Right kidney (tissue), 9 donors: ENCODE data around the gene GSAP.
A peak's percentile ranks its signal among the peaks of the same experiment; 100 is the strongest.
"Not testable (repeated sequence)": the region's sequence is repeated elsewhere in the genome, so short reads cannot be mapped to it uniquely, and the experiment has no call there.

Experiments
- DNase-seq: peaks from one replicate; pipeline ENCODE4 v3.0.0-alpha.2; 2016
- long read RNA-seq, 8 donors: transcript quantifications; one replicate each; lab custom pipeline, GENCODE V29; 2026

The GSAP gene, protein sequence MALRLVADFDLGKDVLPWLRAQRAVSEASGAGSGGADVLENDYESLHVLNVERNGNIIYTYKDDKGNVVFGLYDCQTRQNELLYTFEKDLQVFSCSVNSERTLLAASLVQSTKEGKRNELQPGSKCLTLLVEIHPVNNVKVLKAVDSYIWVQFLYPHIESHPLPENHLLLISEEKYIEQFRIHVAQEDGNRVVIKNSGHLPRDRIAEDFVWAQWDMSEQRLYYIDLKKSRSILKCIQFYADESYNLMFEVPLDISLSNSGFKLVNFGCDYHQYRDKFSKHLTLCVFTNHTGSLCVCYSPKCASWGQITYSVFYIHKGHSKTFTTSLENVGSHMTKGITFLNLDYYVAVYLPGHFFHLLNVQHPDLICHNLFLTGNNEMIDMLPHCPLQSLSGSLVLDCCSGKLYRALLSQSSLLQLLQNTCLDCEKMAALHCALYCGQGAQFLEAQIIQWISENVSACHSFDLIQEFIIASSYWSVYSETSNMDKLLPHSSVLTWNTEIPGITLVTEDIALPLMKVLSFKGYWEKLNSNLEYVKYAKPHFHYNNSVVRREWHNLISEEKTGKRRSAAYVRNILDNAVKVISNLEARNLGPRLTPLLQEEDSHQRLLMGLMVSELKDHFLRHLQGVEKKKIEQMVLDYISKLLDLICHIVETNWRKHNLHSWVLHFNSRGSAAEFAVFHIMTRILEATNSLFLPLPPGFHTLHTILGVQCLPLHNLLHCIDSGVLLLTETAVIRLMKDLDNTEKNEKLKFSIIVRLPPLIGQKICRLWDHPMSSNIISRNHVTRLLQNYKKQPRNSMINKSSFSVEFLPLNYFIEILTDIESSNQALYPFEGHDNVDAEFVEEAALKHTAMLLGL
- long read RNA-seq, donor 1, partial matches to known transcripts: 0 of 1 reads
- long read RNA-seq, donor 1, other reads (novel, unspliced or antisense): 0 of 1 reads
- long read RNA-seq, donor 2: 0 reads
- long read RNA-seq, donor 3: 0 reads
- long read RNA-seq, donor 4: 0 reads
- long read RNA-seq, donor 5, partial matches to known transcripts: 0 of 1 reads
- long read RNA-seq, donor 5, other reads (novel, unspliced or antisense): 0 of 1 reads
- long read RNA-seq, donor 6, partial matches to known transcripts: 0 of 1 reads
- long read RNA-seq, donor 6, other reads (novel, unspliced or antisense): 0 of 1 reads
- long read RNA-seq, donor 7, partial matches to known transcripts: 0 of 1 reads
- long read RNA-seq, donor 7, other reads (novel, unspliced or antisense): 0 of 1 reads
- long read RNA-seq, donor 8, partial matches to known transcripts: 0 of 1 reads
- long read RNA-seq, donor 8, other reads (novel, unspliced or antisense): 0 of 1 reads

DNA sequence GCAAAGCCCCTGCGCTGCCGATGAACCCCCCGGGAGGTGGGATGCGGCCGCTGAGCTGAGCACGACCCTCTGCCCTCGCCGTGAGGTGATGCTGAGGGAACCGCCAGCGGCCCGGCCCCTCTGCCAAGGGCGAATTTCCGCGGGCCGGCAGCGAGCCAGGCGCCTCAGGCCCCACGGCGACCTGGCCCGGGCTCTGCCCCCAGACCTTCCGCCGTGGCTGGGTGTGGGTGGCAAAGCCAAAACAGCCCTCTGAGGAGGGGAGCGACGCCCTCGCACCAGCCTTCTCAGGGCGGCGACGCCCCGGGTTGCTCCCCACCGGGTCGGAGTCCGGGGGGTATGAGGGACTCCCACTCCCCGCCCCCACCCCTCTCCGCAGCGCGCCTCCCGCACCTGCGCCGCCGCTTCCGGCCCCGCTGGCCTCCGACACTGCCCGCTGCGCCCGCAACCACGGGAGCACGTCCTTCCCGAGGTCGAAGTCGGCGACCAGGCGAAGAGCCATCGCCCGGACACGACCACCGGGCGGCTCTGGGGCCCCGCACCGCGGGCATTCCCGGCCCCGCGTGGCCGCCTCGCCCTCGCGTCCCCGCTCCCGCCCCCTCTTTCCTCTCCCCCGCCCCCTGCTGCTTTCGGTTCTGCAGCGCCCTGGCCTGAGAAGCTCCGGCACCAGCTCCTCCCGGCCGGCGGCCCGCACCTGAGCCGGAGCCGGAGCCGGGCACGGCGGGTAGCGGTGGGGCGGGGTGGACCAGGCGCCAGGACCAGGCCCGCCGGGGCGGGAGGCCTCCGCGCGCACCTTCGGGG, at the start of gene GSAP:
TSS of gene GSAP (minus strand) at position 527 of the 798 bp plus-strand sequence. CDS start at position 499, 28 bp downstream.
- peak; percentile 78 for DNase-seq

DNA sequence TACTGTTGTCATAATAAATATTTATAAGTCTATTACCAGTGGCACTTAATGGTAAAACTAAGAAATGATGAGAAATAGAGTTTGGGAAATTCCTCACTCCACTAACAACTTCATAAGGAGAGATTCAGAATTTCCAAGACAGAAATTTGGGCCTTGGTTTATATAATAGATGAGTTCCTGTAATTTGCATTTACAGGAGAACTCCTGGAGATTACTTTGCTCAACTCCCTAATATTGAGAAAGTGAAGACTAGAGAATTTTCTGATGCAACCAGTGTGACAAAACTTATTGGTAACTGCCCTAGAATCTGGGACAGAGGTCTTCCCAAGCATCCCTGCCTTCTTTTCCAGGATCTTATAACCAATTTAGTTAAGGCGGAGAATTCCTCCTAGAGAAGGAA, 49.1 kb upstream of the GSAP start:
- no peak for DNase-seq

DNA sequence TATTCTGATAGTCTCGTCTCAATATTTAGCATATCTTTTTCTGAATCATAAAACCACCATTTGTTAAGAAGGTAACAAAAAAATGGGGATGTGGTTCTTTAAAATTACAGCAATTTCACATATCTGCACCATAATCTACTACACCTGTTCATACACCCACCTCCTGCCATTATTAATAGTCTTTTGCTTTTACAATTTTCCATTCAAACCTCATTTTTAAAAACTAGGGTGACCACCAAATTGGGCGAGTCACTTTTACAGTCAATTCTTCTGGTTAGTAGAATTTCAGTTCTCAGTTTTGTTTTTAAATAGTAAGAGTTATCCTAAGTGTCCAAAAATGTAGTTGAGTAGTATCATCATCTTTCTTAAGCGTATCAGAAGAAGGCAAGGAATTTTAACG, 48.4 kb upstream of the GSAP start:
- DNase-seq: no peak

DNA sequence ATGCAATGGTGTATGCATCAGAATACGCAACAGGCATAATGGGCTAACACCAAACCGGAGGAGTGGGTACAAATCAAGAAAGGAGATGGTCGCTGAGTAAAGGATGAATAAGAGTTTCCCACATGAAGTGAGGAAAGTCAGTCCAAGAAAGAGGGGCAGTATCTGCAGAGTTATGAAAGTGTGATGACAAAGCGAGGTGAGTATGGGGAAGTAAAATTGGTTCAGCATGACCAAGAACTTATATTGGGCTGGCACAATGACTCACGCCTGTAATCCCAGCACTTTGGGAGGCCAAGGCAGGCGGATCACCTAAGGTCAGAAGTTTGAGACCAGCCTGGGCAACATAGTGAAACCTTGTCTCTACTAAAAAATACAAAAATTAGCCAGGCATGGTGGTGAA, 47.5 kb upstream of the GSAP start:
- DNase-seq: not testable (repeated sequence)

DNA sequence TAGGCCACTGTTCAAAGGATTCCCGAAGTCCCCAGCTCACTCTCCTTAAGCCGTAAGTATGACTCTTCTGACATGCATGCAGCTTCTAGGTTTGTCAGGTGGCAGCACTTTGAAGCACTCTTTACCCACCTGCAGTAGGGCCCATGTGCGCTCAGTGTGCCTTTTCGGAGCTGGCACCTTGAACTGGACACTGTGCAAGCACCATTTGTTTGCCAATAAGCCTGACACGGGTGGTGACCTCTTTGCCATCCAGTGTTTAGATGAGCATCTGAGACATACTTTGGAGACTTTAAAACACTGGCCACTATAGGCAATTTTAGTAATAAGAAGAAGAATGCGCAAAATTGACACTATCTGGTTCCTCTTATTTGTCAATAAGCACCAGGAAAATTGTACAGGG, 45.7 kb upstream of the GSAP start:
- no peak for DNase-seq

DNA sequence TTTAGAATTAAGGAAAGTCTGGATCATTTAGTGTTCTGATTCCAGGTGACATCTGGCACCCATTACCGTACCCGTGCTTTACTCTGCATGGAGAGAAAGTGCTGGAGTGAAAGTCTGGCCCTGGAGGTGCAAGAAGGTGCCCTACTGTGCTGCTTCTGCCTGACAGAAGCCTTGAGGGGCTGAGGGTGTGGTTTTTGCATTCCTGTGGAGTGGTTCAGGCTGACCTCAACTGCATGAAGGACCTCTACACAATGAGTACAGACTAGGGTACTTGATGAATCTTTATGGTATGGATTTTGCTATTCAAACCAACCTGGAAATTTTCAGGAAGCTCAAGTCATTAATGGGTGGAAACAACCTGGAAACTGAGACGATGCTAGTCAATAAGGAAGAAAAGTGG, 45.1 kb upstream of the GSAP start:
- no peak for DNase-seq

DNA sequence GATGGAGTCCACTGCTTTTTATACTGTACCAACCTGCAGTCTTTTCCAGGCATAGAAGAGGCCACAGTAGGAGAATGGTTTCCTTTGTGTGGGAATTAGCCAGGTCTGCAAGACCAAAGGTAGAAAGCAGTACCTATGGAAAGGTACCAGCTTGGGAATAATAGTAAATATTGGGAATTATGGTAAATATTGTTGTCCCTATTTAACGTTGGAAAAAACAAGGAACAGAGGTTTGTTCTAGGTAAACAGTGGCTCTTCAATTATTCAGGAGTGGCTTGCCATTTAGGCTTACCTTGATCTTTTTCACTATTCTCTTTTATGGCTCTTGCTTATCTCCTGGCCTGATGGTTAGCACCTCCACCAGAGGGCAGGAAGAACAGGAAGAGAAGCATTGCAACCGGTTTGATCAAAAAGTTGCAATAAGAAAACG, 43.9 kb upstream of the GSAP start:
- no peak for DNase-seq

DNA sequence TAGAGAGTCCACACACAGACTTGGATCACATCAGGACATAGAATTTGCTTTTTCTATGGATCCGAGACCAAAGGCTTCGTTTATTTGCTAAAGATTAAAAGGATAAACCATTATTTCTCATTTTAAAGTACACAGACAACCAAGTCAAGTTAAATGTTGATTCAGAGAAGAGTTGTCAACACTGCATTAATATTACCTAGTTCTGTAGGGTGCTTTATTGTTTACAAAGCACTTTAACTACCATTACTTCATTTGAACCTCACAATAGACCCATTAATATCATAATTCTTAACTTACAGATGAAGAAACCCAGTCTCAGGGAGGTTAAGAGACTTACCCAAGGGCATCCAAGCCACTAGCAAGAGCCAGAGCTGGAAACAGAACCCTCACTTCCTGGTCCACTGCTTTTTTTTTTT, 43.2 kb upstream of the GSAP start:
- DNase-seq: no peak

DNA sequence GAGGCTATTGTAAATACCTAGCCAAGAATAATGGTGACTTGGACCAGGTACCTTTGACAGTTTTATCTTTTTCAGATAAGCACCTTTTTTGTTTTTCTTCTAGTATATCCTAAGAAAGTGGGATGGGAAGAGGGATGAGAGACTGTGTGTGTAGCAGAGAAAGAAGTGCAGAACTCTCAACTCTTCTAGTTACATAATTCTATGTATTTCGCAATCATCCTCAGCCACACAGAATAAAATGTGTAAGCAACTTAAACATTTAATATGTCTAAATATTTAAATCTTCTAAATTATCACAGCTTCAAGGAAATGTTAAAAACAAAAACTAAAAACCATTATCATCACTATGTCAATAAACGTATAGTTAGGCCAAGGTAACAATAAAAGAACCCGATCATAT, 42.6 kb upstream of the GSAP start:
- no peak for DNase-seq

DNA sequence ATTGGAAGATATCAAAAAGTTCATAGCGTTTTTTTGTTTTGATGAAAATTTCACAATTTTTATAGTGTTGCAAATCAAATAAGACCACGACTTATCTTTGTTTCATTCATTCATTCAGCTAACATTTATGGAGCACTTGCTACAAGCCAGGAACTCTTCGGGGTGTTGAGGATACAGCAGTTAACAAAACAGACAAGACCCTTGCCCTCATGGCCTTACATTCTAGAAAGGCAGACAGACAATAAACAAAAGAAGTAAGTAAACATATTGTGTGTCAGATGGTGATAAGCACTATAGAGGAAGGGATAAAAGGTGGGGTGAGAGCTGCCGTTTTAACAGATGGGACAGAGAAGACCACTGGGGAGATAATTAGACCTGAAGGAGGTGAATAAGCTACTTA, 41.6 kb upstream of the GSAP start:
- DNase-seq: no peak

DNA sequence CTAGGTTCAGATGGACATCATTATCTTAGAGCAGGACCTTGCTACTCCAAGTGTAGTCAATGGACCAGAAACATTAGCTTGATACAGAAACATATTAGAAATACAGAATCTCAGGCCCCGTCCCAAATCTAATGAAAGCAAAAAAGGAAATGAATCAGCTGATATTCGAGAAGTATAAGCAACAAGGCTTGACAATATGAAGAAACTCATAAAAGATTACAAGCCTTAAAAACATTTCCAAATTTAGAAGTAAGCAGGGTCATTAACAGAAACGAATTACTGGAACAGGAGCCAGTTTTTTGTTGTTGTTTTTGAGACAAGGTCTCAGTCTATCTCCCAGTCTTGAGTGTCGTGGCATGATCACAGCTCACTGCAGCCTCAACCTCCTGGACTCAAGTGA, 40.5 kb upstream of the GSAP start:
- DNase-seq: no peak

DNA sequence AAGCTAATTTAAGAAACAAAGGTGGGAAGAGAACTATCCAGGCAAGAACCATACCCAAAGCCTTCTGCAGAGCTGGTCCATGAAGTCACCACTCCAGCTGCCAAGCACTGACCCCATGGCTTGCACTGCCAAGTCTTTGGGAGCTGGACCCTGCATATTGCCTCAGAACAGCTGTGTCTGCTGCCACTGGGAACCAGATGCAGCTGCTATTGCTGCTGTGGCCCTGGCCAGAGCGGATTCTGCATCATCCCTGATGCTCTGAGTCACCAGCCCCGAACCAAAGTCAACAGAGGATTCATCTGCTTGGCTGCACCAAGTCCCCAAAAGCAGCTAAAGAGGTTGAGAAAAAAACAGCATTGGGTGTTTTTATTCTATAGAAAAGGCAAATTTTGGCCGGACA, 39.2 kb upstream of the GSAP start:
- no peak for DNase-seq

DNA sequence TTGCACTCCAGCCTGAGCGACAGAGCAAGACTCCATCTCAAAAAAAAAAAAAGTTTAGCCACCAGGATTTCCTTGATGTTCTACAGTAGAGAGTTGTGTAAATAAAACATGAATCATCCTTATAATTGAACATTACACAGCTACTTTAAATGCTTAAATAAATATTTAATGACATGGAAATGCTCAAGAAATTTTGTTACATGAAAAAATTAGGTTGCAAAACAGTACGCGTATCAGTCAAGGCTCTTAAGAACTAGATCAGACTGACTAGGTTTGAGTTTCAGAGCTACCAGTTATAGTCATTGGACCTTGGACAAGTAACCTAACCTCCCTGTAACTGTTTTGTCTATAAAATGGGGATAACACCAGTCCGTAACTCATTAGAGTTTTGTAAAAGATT, 38.7 kb upstream of the GSAP start:
- no peak for DNase-seq

DNA sequence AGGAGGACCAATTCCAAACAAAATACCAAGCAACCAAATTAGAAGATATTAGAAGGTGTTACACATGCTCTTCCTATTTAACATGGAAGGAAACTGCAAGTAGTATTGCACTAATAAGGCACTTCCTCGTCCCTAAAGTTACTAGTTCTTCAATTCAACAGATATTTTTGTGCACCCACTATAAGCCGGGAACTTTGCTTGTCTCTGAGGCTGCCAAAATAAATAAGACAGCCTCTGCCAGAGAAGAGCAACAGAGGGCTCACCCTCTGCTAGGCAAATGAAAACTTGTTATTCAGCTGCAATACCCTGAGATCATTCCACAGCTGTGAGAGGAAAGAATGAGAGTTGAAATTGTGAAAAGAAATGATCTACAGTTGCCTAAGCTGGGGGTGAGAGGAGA, 37.4 kb upstream of the GSAP start:
- no peak for DNase-seq

DNA sequence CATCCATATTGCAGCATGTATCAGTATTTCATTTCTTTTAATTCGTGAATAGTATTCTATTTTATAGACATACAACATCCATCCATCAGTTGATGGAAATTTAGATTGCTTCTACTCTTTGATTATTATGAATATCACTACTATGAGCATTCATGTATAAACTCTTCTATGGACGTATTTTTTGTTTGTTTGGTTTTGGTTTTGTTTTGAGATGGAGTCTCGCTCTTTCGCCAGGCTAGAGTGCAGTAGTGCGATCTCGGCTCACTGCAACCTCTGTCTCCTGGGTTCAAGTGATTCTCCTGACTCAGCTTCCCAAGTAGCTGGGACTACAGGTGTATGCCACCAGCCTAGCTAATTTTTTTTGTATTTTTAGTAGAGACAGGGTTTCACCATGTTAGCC, 35.8 kb upstream of the GSAP start:
- DNase-seq: not testable (repeated sequence)

DNA sequence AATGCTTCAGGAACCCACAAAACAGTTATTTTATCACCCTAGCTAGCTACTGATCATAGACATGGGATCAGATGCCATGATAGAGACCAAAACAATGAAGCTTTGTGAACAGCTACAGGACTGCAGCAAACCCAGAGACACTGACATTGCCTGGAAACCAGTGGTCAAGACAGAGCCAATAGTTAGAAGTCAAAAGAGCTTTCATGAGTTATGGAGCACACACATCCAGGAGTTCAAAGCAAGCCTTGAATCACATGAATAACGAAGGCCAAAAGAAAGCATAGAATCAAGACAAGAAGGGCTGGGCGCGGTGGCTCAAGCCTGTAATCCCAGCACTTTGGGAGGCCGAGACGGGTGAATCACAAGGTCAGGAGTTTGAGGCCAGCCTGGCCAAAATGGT, 34.5 kb upstream of the GSAP start:
- no peak for DNase-seq

DNA sequence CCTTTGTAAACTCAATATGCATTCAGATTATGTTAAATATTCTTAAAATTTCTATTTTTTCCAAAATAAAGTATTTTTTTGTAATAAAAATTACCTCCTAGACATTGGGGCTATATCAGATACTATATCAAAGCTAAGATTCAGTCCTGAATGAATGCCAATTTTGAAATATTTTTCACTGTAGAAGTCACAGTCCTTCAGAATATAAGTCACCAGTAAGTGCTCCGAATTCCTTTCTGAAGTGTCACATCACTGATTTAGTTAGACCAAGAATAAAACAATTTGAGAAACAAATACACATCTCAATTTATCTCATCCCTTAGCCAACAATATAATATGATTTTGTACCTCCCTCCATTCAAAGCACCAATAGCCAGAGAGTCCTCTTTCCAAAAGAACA, 33.9 kb upstream of the GSAP start:
- no peak for DNase-seq

DNA sequence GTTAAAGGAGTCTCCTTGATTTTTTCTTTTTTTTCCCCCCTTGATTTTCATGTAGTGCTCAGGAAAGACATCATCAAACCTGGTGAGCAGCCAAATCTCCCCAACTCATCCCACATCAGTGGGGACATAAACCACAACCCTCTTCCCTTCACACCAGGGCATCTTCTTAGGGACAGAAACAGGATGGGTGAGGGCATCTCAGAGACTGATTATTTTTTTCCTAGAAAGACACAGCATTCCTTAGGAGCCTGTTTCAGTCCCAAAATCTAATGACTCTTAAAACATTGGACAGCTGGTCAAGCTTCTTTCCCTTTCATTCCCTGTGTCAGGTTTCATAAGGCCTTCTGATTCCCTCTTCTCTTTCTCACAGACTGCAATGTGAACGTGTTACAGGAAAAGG, 31.5 kb upstream of the GSAP start:
- DNase-seq: no peak

DNA sequence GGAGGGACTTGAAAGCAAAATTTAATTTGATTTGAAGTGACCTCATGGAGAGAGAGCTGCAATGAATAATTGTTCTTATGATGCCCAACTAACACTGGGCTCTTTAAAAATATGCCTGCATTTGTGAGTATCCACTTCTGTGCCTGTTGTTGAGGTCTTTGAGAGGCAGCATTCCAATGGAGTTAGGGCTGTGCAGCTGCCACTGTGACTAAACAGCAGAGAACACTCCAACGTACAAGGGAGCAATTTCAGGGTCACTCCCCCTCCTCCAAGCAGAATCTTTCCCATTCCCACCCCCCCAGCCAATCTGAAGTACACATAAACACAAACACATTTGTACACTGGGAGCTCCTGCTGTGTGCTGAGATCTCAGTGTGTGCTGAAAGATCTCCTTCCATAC, 28.0 kb upstream of the GSAP start:
- no peak for DNase-seq

DNA sequence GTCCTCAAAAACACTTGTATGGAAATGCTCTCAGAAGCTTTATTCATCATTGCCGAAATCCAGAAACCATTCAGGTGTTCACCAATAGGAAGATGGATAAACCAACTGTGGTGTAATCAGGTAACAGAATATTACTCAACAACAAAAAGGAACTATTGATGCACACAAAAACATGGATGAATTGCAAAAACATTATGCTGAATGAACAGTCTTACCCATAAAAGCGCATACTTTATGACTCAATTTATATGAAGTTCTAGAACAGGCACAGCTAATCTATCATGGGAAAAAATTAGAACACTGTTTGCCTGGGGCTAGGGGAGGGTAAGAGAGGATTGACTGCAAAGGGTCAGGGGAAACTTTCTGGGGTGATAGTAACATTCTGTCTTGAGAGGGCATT, 26.9 kb upstream of the GSAP start:
- no peak for DNase-seq

DNA sequence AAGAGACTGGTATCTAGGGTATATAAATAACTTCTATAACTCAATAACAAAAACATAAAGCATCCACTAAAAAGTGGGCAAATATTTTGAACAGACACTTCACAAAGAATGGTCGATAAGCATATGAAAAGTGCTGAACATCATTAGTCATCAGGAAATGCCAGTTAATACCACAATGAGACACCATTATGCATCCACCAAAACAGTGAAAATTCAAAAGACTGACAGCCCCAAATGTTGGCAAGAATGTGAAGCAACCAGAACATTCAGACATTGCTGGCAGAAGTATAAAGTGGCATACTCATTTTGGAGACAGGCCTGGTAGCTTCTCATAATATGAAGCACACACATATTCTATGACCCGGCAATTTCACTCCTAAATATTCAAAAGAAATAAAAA, 26.5 kb upstream of the GSAP start:
- no peak for DNase-seq

DNA sequence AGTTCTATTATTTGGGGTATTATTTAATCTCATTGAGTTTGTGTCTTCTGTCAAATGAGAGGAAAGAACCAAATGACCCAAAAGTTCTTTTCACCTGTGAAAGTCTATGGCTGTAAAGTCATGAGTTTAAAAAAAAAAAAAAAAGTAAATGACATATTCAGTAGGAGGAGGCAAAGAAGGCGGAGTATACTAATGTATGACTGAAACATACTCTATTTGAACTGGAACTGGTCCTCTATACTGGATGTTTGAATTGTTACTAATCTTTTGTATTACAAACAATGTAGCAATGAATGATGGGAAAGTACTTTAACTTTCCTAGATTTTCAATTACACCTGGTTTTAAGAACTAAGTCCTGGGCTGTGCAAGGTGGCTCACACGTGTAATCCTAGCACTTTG, 24.9 kb upstream of the GSAP start:
- no peak for DNase-seq
